ENCODE measurements around the gene PTPRU.

Gene PTPRU

GRCh38 chr1:29245876-29246275 is 9.6 kb downstream of the PTPRU start:
- DNase-seq (ENCODE audit: low spot score): peak; percentile 29

- DNase-seq (ENCODE audit: low spot score): no peak
These were observed 10.7 kb downstream of the PTPRU start for GRCh38 chr1:29247044-29247443.

- no peak for DNase-seq (ENCODE audit: low spot score)
These were observed 11.4 kb downstream of the PTPRU start for GRCh38 chr1:29247571-29248273.

- no peak for DNase-seq (ENCODE audit: low spot score)
These were observed 12.1 kb downstream of the PTPRU start for GRCh38 chr1:29248409-29248808.

GRCh38 chr1:29249170-29249691 is 12.9 kb downstream of the PTPRU start:
- no peak for DNase-seq (ENCODE audit: low spot score)

- DNase-seq (ENCODE audit: low spot score): no peak
These were observed 13.7 kb downstream of the PTPRU start for GRCh38 chr1:29249951-29250581.

- no peak for DNase-seq (ENCODE audit: low spot score)
These were observed 15.1 kb downstream of the PTPRU start for GRCh38 chr1:29251164-29252124.

- no peak for DNase-seq (ENCODE audit: low spot score)
These were observed 16.9 kb downstream of the PTPRU start for GRCh38 chr1:29253180-29253579.

GRCh38 chr1:29254346-29254745 is 18.0 kb downstream of the PTPRU start:
- no peak for DNase-seq (ENCODE audit: low spot score)

- DNase-seq (ENCODE audit: low spot score): no peak
These were observed 18.9 kb downstream of the PTPRU start for GRCh38 chr1:29255134-29255666.

- no peak for DNase-seq (ENCODE audit: low spot score)
These were observed 20.1 kb downstream of the PTPRU start for GRCh38 chr1:29256394-29256793.

- peak; percentile 62 for DNase-seq (ENCODE audit: low spot score)
These were observed 20.9 kb downstream of the PTPRU start for GRCh38 chr1:29256979-29257804.

- DNase-seq (ENCODE audit: low spot score): no peak
These were observed 22.1 kb downstream of the PTPRU start for GRCh38 chr1:29258189-29258975.

GRCh38 chr1:29258976-29259801 is 22.9 kb downstream of the PTPRU start:
- DNase-seq (ENCODE audit: low spot score): no peak

GRCh38 chr1:29259802-29260441 is 23.6 kb downstream of the PTPRU start:
- peak; percentile 25 for DNase-seq (ENCODE audit: low spot score)

GRCh38 chr1:29260531-29260930 is 24.2 kb downstream of the PTPRU start:
- no peak for DNase-seq (ENCODE audit: low spot score)

GRCh38 chr1:29264773-29265389 is 28.6 kb downstream of the PTPRU start:
- no peak for DNase-seq (ENCODE audit: low spot score)

- DNase-seq (ENCODE audit: low spot score): no peak
These were observed 30.6 kb downstream of the PTPRU start for GRCh38 chr1:29266912-29267311.

All from COLO829 (cell line).